GM18498 (cell line): ENCODE measurements around the gene TRIP12.
"Not testable (repeated sequence)": the region's sequence is repeated elsewhere in the genome, so short reads cannot be mapped to it uniquely, and the experiment has no call there.

Experiments used
- ATAC-seq: cut with Tn5 transposase; IDR thresholded peaks from one replicate; pipeline ENCODE4 v1.9.1; 2021; ENCODE audit warnings: mild to moderate bottlenecking, moderate library complexity; ENCODE audit not compliant: unreplicated experiment

Gene TRIP12

GRCh38 chr2:229879191-229879950, 42.4 kb downstream of the TRIP12 start:
- ATAC-seq: no peak

DNA sequence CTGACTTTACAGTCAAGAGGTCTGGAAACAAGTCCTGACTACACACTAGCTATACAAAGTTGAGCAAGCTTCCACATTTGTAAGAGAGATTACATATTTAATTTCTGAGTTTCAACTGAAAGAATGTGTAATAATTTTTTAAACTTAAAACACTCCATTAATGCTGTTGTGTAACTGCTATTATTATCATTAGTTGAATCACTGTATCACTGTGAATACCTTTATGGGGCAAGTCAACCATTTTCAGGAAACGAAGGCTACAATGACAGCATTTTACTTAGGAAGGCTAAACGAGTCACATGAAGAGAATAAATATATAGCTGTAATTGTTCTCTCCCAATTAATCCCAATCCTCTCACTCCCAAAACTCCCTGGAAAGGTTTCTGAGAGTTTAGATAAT, 46.3 kb downstream of the TRIP12 start:
- no peak for ATAC-seq

GRCh38 chr2:229874647-229875046, 47.2 kb downstream of the TRIP12 start:
- ATAC-seq: no peak

- peak; percentile 75 for ATAC-seq
Measured at GRCh38 chr2:229873123-229873581, 48.7 kb downstream of the TRIP12 start.

DNA sequence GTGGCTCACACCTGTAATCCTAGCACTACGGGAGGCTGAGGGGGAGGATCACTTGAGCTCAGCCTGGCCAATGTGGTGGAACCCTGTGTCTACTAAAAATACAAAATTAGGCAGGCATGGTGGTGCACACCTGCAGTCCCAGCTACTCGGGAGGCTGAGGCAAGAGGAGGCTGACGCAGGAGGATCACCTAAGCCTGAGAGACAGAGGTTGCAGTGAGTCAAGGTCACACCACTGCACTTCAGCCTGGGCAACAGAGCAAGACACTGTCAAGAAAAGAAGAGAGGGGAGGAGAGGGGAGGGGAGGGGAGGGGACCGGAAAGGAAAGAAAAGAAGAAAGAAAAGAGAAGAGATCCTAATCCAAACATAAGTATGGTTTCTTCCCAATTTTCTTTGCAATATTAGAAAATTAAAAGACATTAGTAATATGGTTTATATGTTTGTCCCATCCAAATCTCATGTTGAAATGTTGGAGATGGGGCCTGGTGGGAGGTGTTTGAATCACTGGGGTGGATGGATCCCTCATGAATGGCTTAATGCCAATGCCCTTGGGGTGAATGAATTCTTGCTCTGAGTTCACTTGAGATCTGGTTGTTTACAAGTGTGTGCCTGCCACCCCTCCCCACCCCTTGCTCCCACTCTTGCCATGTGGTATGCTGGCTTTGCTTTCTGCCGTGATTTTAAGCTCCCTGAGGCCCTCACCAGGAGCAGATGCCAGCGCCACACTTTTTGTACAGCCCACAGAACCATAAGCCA, 50.7 kb downstream of the TRIP12 start:
- no peak for ATAC-seq

- ATAC-seq: no peak
Measured at GRCh38 chr2:229869226-229869625, 52.6 kb downstream of the TRIP12 start.

- ATAC-seq: no peak
Measured at GRCh38 chr2:229868794-229869193, 53.0 kb downstream of the TRIP12 start.

DNA sequence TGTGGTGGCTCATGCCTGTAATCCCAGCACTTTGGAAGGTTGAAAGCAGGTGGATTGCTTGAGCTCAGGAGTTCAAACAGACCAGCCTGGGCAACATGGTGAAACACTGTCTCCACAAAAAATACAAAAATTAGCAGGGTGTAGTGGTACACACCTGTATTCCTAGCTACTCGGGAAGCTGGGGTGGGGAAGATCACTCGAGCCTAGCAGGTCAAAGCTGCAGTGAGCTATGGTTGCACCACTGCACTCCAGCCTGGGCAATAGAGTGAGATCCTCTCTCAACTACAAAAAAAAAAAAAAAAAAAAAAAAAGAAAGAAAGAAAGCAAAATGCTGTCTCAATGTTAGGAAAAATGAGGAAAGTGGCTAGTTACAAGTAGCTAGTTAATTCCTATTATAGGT, 56.8 kb downstream of the TRIP12 start:
- no peak for ATAC-seq

- no peak for ATAC-seq
Measured at GRCh38 chr2:229861431-229861830, 60.4 kb downstream of the TRIP12 start.

DNA sequence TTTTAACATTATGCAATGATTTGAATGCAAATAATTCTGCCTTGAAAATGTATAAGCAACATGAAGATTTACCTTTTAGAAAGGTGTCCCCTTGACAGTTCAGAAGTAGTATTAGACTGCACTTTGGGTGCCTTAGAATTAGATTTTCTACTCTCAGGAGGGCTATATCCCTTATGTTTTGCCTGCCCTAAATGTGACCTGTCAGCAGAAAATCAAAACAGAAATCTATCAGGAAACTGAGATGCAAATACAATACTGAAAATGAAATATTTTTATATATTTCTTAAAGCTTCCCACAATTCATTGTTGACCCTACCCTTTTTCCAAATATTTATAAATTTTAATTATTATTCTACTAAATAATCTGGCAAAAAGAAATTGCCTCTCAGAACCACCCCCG, 61.5 kb downstream of the TRIP12 start:
- ATAC-seq: no peak

DNA sequence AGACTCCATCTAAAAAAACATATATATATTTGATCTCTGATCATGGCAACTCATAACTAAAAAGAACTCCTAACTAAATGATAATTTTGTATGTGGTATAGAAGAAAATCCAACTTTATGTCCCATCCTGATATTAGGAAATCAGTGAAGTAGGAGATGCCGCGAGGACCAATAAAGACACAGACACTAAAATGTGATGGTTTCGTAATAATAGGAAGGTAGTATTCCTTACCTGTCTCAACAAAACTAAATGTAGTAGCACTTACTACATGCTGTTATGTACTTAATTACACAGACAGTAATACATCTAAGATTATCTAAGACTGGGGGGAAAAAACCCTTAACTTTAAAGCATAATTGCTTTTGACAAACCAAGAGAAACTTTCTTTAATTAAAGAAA, 63.5 kb downstream of the TRIP12 start:
- no peak for ATAC-seq

- ATAC-seq: no peak
Measured at GRCh38 chr2:229857634-229858033, 64.2 kb downstream of the TRIP12 start.

DNA sequence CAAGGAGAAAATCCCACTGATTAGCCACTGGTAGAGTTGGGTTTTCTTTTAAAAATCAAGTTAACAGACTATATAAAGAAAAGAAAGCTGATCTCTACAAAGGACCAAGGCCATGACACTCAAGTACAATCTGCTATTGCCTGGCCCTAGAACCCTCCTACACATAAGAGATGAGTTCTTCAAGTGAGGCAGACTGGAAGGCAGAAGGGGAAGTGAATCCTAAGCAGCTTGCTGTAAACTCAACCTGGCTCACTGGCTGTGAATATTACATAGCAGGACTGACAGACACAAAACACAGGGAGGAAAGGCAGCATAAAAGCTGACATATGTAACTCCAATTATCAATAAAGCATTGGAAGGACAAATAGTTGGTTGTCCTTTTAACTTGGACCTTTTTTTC, 65.4 kb downstream of the TRIP12 start:
- ATAC-seq: peak; percentile 87

- ATAC-seq: no peak
Measured at GRCh38 chr2:229855116-229855515, 66.7 kb downstream of the TRIP12 start.

- ATAC-seq: peak; percentile 86
Measured at GRCh38 chr2:229852565-229852964, 69.2 kb downstream of the TRIP12 start.

- no peak for ATAC-seq
Measured at GRCh38 chr2:229851870-229852269, 69.9 kb downstream of the TRIP12 start.

DNA sequence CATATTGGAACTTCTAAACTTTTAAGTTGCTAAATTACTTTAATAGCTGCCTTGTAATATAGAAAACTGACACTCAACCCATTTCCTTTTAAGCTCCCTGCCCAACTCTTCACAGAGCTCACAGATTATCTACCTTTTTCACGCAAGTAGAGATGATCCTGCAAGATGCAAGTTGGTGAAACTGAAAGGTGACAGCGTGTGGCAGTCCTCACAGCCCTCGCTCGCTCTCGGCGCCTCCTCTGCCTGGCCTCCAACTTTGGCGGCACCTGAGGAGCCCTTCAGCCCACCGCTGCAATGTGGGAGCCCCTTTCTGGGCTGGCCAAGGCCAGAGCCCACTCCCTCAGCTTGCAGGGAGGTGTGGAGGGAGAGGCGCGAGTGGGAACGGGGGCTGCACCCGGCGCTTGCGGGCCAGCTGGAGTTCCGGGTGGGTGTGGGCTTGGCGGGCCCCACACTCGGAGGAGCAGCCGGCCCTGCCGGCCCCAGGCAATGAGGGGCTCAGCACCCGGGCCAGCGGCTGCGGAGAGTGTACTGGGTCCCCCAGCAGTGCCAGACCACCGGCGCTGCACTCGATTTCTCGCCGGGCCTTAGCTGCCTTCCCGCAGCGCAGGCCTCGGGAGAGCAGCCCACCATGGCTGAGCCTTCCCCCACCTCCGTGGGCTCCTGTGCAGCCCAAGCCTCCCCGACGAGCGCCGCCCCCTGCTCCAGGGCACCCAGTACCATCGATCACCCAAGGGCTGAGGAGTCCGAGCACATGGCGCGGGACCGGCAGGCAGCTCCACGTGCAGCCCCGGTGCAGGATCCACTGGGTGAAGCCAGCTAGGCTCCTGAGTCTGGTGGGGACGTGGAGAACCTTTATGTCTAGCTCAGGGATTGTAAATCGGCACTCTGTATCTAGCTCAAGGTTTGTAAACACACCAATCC, 71.2 kb downstream of the TRIP12 start:
- not testable (repeated sequence) for ATAC-seq

- no peak for ATAC-seq
Measured at GRCh38 chr2:229849073-229849472, 72.7 kb downstream of the TRIP12 start.

DNA sequence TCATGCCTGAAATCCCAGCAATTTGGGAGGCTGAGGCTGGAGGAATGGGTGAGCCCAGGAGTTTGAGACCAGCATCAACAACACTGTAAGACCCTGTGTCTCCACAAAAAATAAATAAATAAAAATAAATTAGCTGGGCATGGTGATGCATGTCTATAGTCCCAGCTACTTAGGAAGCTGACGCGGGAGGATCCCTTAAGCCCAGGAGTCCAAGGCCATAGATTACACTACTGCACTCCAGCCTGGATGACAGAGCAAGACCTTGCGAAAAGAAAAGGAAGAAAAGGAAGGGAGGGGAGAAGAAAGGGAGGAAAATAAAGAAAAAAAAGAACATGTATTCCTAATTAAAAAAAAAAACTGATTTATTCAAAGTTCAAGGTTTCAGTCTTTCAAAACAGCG, 78.2 kb downstream of the TRIP12 start:
- no peak for ATAC-seq

DNA sequence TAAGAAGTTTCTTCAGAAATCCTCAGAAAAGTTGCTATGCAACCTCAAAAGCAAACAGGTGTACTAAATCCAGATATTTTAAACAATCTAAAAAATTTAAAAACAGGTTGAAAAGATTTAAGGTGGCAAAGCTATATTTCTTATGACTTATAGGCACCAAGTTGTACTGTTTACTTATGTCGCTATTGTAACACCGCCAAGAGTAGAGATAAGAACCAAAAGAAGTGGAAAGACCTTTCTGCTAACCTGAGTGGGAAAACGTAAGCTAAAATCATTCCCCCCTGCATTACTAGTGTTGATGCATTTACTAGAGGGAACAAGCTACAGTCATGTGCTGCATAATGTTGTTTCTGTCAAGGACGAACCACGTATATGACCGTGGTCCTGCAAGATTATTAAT, 83.1 kb downstream of the TRIP12 start:
- ATAC-seq: no peak

- no peak for ATAC-seq
Measured at GRCh38 chr2:229836847-229837246, 85.0 kb downstream of the TRIP12 start.
